HepG2 (cell line): Measurements from ENCODE around the gene PHKG1. TPM values are rescaled to one million over a fixed set of nuclear protein-coding genes. Genes with fewer than 3 reads are reported as not detected.

Experiments
- CBX2 ChIP-seq, 2 experiments: fragments of 200-600 bp in 1 of 2; sonication (generic); formaldehyde crosslinking in 1 of 2; IDR thresholded peaks; 2 replicates each; pipeline versions ENCODE4 v1.7.0 to v1.8.1; 2018 to 2022; ENCODE audit warnings: low read depth in 2 of 2, low read length in 1 of 2, mild to moderate bottlenecking in 1 of 2, missing genetic modification reagents in 1 of 2
- CCDC6 ChIP-seq: sonication (generic); formaldehyde crosslinking; IDR thresholded peaks from 2 replicates; pipeline ENCODE4 v1.8.1; 2022; ENCODE audit warnings: mild to moderate bottlenecking, missing genetic modification reagents, moderate library complexity
- EZH2 ChIP-seq: conservative IDR thresholded peaks from 2 replicates; pipeline ENCODE4 v1.6.1; 2012; ENCODE audit warnings: mild to moderate bottlenecking, low read depth, low read length, moderate library complexity
- HNF1A ChIP-seq, 2 experiments: sonication (generic) in 1 of 2; formaldehyde crosslinking in 1 of 2; IDR thresholded peaks; 2 replicates each; pipeline versions ENCODE4 v1.4.0 to v1.6.1; 2016 to 2020; ENCODE audit warnings: borderline replicate concordance in 1 of 2, low read depth in 1 of 2, mild to moderate bottlenecking in 1 of 2, missing genetic modification reagents in 1 of 2
- IKZF5 ChIP-seq: IDR thresholded peaks from 2 replicates; pipeline ENCODE4 v1.6.1; 2018; ENCODE audit warnings: missing genetic modification reagents, mild to moderate bottlenecking, missing compliant biosample characterization
- JDP2 ChIP-seq: sonication (generic); formaldehyde crosslinking; IDR thresholded peaks from 2 replicates; pipeline ENCODE4 v1.8.1; 2022; ENCODE audit warnings: missing genetic modification reagents, borderline replicate concordance
- LCORL ChIP-seq, 2 experiments: fragments of 450-650 bp in 1 of 2; sonication (generic) in 1 of 2; formaldehyde crosslinking in 1 of 2; IDR thresholded peaks; 2 replicates each; pipeline versions ENCODE4 v1.5.0 to v1.6.1; 2017 to 2020; ENCODE audit warnings: antibody characterized with exemption in 1 of 2, missing genetic modification reagents in 1 of 2
- RARA ChIP-seq: IDR thresholded peaks from 2 replicates; pipeline ENCODE4 v1.6.1; 2016; ENCODE audit warnings: missing genetic modification reagents, missing compliant biosample characterization
- TFDP1 ChIP-seq: IDR thresholded peaks from 2 replicates; pipeline ENCODE4 v1.6.1; 2016; ENCODE audit warnings: missing compliant biosample characterization, missing genetic modification reagents, borderline replicate concordance
- XRCC5 ChIP-seq: fragments of 200-400 bp; formaldehyde crosslinking; optimal IDR thresholded peaks from 2 replicates; pipeline ENCODE3; 2017; ENCODE audit warnings: mild to moderate bottlenecking, low read length
- ZBTB10 ChIP-seq: sonication (generic); formaldehyde crosslinking; IDR thresholded peaks from 2 replicates; pipeline ENCODE4 v1.4.0; 2020; ENCODE audit warnings: missing genetic modification reagents, borderline replicate concordance
- ZGPAT ChIP-seq: IDR thresholded peaks from 2 replicates; pipeline ENCODE4 v1.6.1; 2016; ENCODE audit warnings: mild to moderate bottlenecking
- ZNF362 ChIP-seq: sonication (generic); formaldehyde crosslinking; IDR thresholded peaks from 2 replicates; pipeline ENCODE4 v1.4.0; 2020; ENCODE audit warnings: missing genetic modification reagents, mild to moderate bottlenecking, borderline replicate concordance
- ZSCAN29 ChIP-seq: sonication (generic); formaldehyde crosslinking; conservative IDR thresholded peaks from 2 replicates; pipeline ENCODE4 v1.4.0; 2020; ENCODE audit warnings: mild to moderate bottlenecking, missing genetic modification reagents
- polyA plus RNA-seq, 8 experiments: library from polyadenylated mRNA; depleted of rRNA in 3 of 8; stranded (reverse) in 7 of 8; unstranded in 1 of 8; fragments of >200 nt; fragmentation: Illumina TruSeq in 4 of 8; extraction: Trizol in 4 of 8; gene quantifications; 2 replicates each; pipeline versions ENCODE4 v1.2.1 to v1.2.3, GENCODE V29; 2011 to 2016; ENCODE audit warnings: low read depth in 4 of 8, missing spikeins in 1 of 8, mixed read lengths in 1 of 8; ENCODE audit not compliant: insufficient read depth in 1 of 8
- total RNA-seq, 5 experiments: library from RNA; depleted of rRNA; stranded (reverse); fragments of >200 nt; fragmentation: Illumina TruSeq; extraction: Trizol; gene quantifications; 2 replicates each; pipeline ENCODE4 v1.2.3, GENCODE V29; 2016; ENCODE audit warnings: low read depth in 1 of 5

Gene PHKG1
- total and polyA plus RNA-seq, 2 of the 13 experiments (the other 11 are each of a cell fraction or from before 2014, with no cell fraction given), result 0.44 to 0.71 TPM

GRCh38 chr7:56033671-56034432 is 58.9 kb downstream of the PHKG1 start (continued):
- TF ChIP-seq HNF1A (IDR thresholded peaks at IDR 0.05; ENCODE audit: low read depth), result no peak
- no peak for TF ChIP-seq HNF1A (CRISPR knock-in tag; IDR thresholded peaks at IDR 0.05; ENCODE audit: borderline replicate concordance)
- peak; percentile 70 for TF ChIP-seq ZGPAT (CRISPR knock-in tag)
- no peak for TF ChIP-seq ZBTB10 (CRISPR knock-in tag)
- no peak; the same call in 1 of the 2 replicates for TF ChIP-seq ZNF362 (CRISPR knock-in tag)
- TF ChIP-seq IKZF5 (CRISPR knock-in tag), result peak; percentile 85; the same call in 1 of the 2 replicates
- TF ChIP-seq CCDC6 (CRISPR knock-in tag), result 0 out of 2 replicates have a peak, but pooled peaks have one; percentile 10
- TF ChIP-seq CBX2 (IDR thresholded peaks at IDR 0.05; ENCODE audit: low read depth, low read length), result no peak
- TF ChIP-seq CBX2 (CRISPR knock-in tag; IDR thresholded peaks at IDR 0.05; ENCODE audit: low read depth), result no peak
- TF ChIP-seq ZSCAN29, result no peak; the same call in 1 of the 2 replicates
- TF ChIP-seq LCORL (IDR thresholded peaks at IDR 0.05), result 0 out of 2 replicates have a peak, but pooled peaks have one; percentile 24
- peak; percentile 70; the same call in 1 of the 2 replicates for TF ChIP-seq LCORL (CRISPR knock-in tag; IDR thresholded peaks at IDR 0.05)
- TF ChIP-seq JDP2 (CRISPR knock-in tag), result no peak
- no peak for TF ChIP-seq TFDP1 (CRISPR knock-in tag)
- peak; percentile 12; the same call in 1 of the 2 replicates for TF ChIP-seq RARA (CRISPR knock-in tag)
- no peak for TF ChIP-seq XRCC5
- no peak for TF ChIP-seq EZH2
